NT2/D1 (cell line): ENCODE results near the gene SLC38A10.

Experiments used
- DNase-seq: peaks from one replicate; pipeline ENCODE4 v3.0.0-alpha.2; 2011; ENCODE audit warnings: low read depth, low spot score
- H3K27me3 ChIP-seq: 2 replicates; pipeline ENCODE4 v1.6.0; 2011; ENCODE audit warnings: mild to moderate bottlenecking; ENCODE audit not compliant: insufficient read length, insufficient read depth
- H3K36me3 ChIP-seq: 2 replicates; pipeline ENCODE4 v1.6.1; 2011; ENCODE audit warnings: mild to moderate bottlenecking, low read length, mixed read lengths; ENCODE audit not compliant: insufficient read depth, insufficient read length
- H3K4me1 ChIP-seq: 2 replicates; pipeline ENCODE4 v1.5.1; 2011; ENCODE audit not compliant: insufficient read depth, insufficient read length
- H3K4me3 ChIP-seq: 2 replicates; pipeline ENCODE4 v1.5.1; 2011; ENCODE audit warnings: low read depth; ENCODE audit not compliant: insufficient read length
- H3K9ac ChIP-seq: 2 replicates; pipeline ENCODE4 v1.6.0; 2011; ENCODE audit warnings: low read depth; ENCODE audit not compliant: insufficient read length
- H3K9me3 ChIP-seq: 2 replicates; pipeline ENCODE4 v1.5.1; 2011; ENCODE audit warnings: mild to moderate bottlenecking, low read length; ENCODE audit not compliant: insufficient read depth
- SUZ12 ChIP-seq: IDR thresholded peaks from 2 replicates; pipeline ENCODE4 v1.6.1; 2011; ENCODE audit not compliant: insufficient read length, insufficient read depth; ENCODE audit errors: extremely low read depth
- YY1 ChIP-seq: IDR thresholded peaks from 2 replicates; pipeline ENCODE4 v1.6.1; 2011; ENCODE audit not compliant: insufficient read length, insufficient read depth
- ZNF274 ChIP-seq: IDR thresholded peaks from 2 replicates; pipeline ENCODE4 v1.6.1; 2011; ENCODE audit warnings: mild to moderate bottlenecking, low read depth, low read length

The SLC38A10 gene

GRCh38 chr17:81328978-81329926 is 34.1 kb upstream of the SLC38A10 start:
- Histone ChIP-seq H3K4me1 (peaks cover 45% of the 10 kb centered on the region), H3K36me3 (no peaks in the 10 kb centered on the region), H3K27me3 (no peaks in the 10 kb centered on the region), H3K4me3 (no peak overlapping the region), H3K9ac (peak overlapping the region; percentile 71), H3K9me3 (no peaks in the 10 kb centered on the region)
- no peak for DNase-seq
- TF ChIP-seq SUZ12 = no peak
- TF ChIP-seq ZNF274 = no peak
- TF ChIP-seq YY1 = no peak

- TF ChIP-seq YY1 = no peak
- TF ChIP-seq ZNF274 = no peak
- no peak for TF ChIP-seq SUZ12
- no peaks in the 10 kb centered on the region for H3K9me3 ChIP-seq
- H3K9ac ChIP-seq = peak overlapping the region; percentile 69
- H3K36me3 ChIP-seq = no peaks in the 10 kb centered on the region
- peaks cover 40% of the 10 kb centered on the region for H3K4me1 ChIP-seq
- H3K4me3 ChIP-seq = no peak overlapping the region
- DNase-seq = no peak
- H3K27me3 ChIP-seq = no peaks in the 10 kb centered on the region
These were observed 33.4 kb upstream of the SLC38A10 start for GRCh38 chr17:81328489-81328888.

GRCh38 chr17:81325714-81326358 is 30.7 kb upstream of the SLC38A10 start:
- no peak for TF ChIP-seq SUZ12
- no peak for TF ChIP-seq YY1
- TF ChIP-seq ZNF274 = no peak
- Histone ChIP-seq H3K36me3 (no peaks in the 10 kb centered on the region), H3K9me3 (no peaks in the 10 kb centered on the region), H3K9ac (no peak overlapping the region), H3K4me1 (peaks cover 28% of the 10 kb centered on the region), H3K4me3 (no peak overlapping the region), H3K27me3 (no peaks in the 10 kb centered on the region)
- DNase-seq = no peak

- Histone ChIP-seq H3K36me3 (no peaks in the 10 kb centered on the region), H3K9me3 (no peaks in the 10 kb centered on the region), H3K9ac (no peak overlapping the region), H3K4me1 (peaks cover 23% of the 10 kb centered on the region), H3K27me3 (no peaks in the 10 kb centered on the region), H3K4me3 (no peak overlapping the region)
- TF ChIP-seq YY1 = no peak
- no peak for TF ChIP-seq SUZ12
- no peak for TF ChIP-seq ZNF274
- no peak for DNase-seq
These were observed 30.0 kb upstream of the SLC38A10 start for GRCh38 chr17:81324851-81325713.

- no peaks in the 10 kb centered on the region for H3K9me3 ChIP-seq
- peaks cover 18% of the 10 kb centered on the region for H3K4me1 ChIP-seq
- DNase-seq = no peak
- no peak overlapping the region for H3K9ac ChIP-seq
- no peak for TF ChIP-seq ZNF274
- TF ChIP-seq YY1 = no peak
- no peak for TF ChIP-seq SUZ12
- no peaks in the 10 kb centered on the region for H3K36me3 ChIP-seq
- no peaks in the 10 kb centered on the region for H3K27me3 ChIP-seq
- no peak overlapping the region for H3K4me3 ChIP-seq
These were observed 29.2 kb upstream of the SLC38A10 start for GRCh38 chr17:81324177-81324850.

GRCh38 chr17:81323411-81323868 is 28.3 kb upstream of the SLC38A10 start:
- Histone ChIP-seq H3K4me1 (peaks cover 11% of the 10 kb centered on the region), H3K9me3 (no peaks in the 10 kb centered on the region), H3K36me3 (no peaks in the 10 kb centered on the region), H3K4me3 (no peak overlapping the region), H3K27me3 (no peaks in the 10 kb centered on the region), H3K9ac (no peak overlapping the region)
- no peak for TF ChIP-seq YY1
- TF ChIP-seq SUZ12 = no peak
- DNase-seq = no peak

GRCh38 chr17:81323083-81323369 is 27.9 kb upstream of the SLC38A10 start:
- no peak for DNase-seq
- H3K4me3 ChIP-seq = no peak overlapping the region
- H3K9me3 ChIP-seq = no peaks in the 10 kb centered on the region
- no peak overlapping the region for H3K9ac ChIP-seq
- H3K4me1 ChIP-seq = peaks cover 10% of the 10 kb centered on the region
- H3K27me3 ChIP-seq = no peaks in the 10 kb centered on the region
- no peaks in the 10 kb centered on the region for H3K36me3 ChIP-seq
- TF ChIP-seq ZNF274 (no peak), SUZ12 (no peak), YY1 (no peak)
